HEK293 (cell line): ENCODE data around the gene NUMBL.
A peak's percentile ranks its signal among the peaks of the same experiment; 100 is the strongest.
"Not testable (repeated sequence)": the region's sequence is repeated elsewhere in the genome, so short reads cannot be mapped to it uniquely, and the experiment has no call there.

ENCODE experiments used
- CTCF ChIA-PET: fragments of 350-600 bp; formaldehyde crosslinking; extraction: SDS; loops from one replicate; lab custom pipeline; 2021; ENCODE audit warnings: antibody characterized with exemption; lab: Yijun Ruan, JAX
- POLR2A ChIA-PET: fragments of 300-600 bp; formaldehyde crosslinking; extraction: SDS; loops from one replicate; lab custom pipeline; 2020; ENCODE audit warnings: antibody characterized with exemption, inconsistent platforms; lab: Yijun Ruan, JAX
- H3K27ac ChIP-seq: fragments of 200-500 bp; sonication (Bioruptor generic); 2 replicates; pipeline ENCODE4 v1.5.1; 2014; ENCODE audit warnings: low read depth, low read length, control low read depth, inconsistent platforms; ENCODE audit errors: extremely low read depth
- H3K36me3 ChIP-seq, 2 experiments: fragments of 200-500 bp in 1 of 2; sonication (Bioruptor generic) in 1 of 2; 1 replicate in 1 of 2; 2 replicates in 1 of 2; pipeline ENCODE4 v1.5.1; 2014 to 2017; ENCODE audit warnings: inconsistent platforms in 2 of 2, low read length in 2 of 2; ENCODE audit not compliant: control insufficient read depth in 2 of 2, insufficient read depth in 1 of 2
- H3K4me1 ChIP-seq: fragments of 200-500 bp; sonication (Bioruptor generic); 2 replicates; pipeline ENCODE4 v1.5.1; 2014; ENCODE audit warnings: mild to moderate bottlenecking, low read length, inconsistent platforms; ENCODE audit not compliant: control insufficient read depth, insufficient read depth
- H3K4me3 ChIP-seq: 2 replicates; pipeline ENCODE4 v1.5.1; 2011; ENCODE audit warnings: low read depth, mild to moderate bottlenecking, control low read depth, low read length, moderate library complexity
- H3K9me3 ChIP-seq: fragments of 200-500 bp; sonication (Bioruptor generic); 2 replicates; pipeline ENCODE4 v1.5.1; 2014; ENCODE audit warnings: low read depth, low read length, inconsistent platforms; ENCODE audit not compliant: control insufficient read depth, insufficient read depth
- GLIS2 ChIP-seq: fragments of 450-650 bp; formaldehyde crosslinking; IDR thresholded peaks from 2 replicates; pipeline ENCODE4 v1.5.1; 2016; ENCODE audit warnings: missing biosample characterization, missing genetic modification characterization
- PRDM2 ChIP-seq: fragments of 450-650 bp; formaldehyde crosslinking; IDR thresholded peaks from 2 replicates; pipeline ENCODE4 v1.5.1; 2016; ENCODE audit warnings: missing biosample characterization, missing genetic modification characterization, borderline replicate concordance
- WT1 ChIP-seq: fragments of 450-650 bp; formaldehyde crosslinking; IDR thresholded peaks from 2 replicates; pipeline ENCODE4 v1.5.1; 2016; ENCODE audit warnings: missing biosample characterization, missing genetic modification characterization
- ZEB2 ChIP-seq: fragments of 450-650 bp; formaldehyde crosslinking; IDR thresholded peaks from 2 replicates; pipeline ENCODE4 v1.5.1; 2016; ENCODE audit warnings: missing biosample characterization, missing genetic modification characterization
- ZFHX2 ChIP-seq: fragments of 450-650 bp; formaldehyde crosslinking; conservative IDR thresholded peaks from 2 replicates; pipeline ENCODE4 v1.5.1; 2016; ENCODE audit warnings: missing biosample characterization, missing genetic modification characterization
- ZNF114 ChIP-seq: fragments of 450-650 bp; formaldehyde crosslinking; IDR thresholded peaks from 2 replicates; pipeline ENCODE4 v1.5.0; 2017; ENCODE audit warnings: missing biosample characterization, missing genetic modification characterization
- ZNF155 ChIP-seq: fragments of 450-650 bp; formaldehyde crosslinking; IDR thresholded peaks from 2 replicates; pipeline ENCODE4 v1.5.1; 2016; ENCODE audit warnings: missing biosample characterization, missing genetic modification characterization
- ZNF23 ChIP-seq: fragments of 450-650 bp; formaldehyde crosslinking; IDR thresholded peaks from 2 replicates; pipeline ENCODE4 v1.5.1; 2016; ENCODE audit warnings: missing biosample characterization, missing genetic modification characterization, borderline replicate concordance
- ZNF518A ChIP-seq: fragments of 450-650 bp; formaldehyde crosslinking; conservative IDR thresholded peaks from 2 replicates; pipeline ENCODE4 v1.5.1; 2016; ENCODE audit warnings: low read depth, missing biosample characterization, missing genetic modification characterization
- ZSCAN30 ChIP-seq: fragments of 450-650 bp; IDR thresholded peaks from 2 replicates; pipeline ENCODE4 v1.5.1; 2018; ENCODE audit warnings: missing biosample characterization, mild to moderate bottlenecking, missing genetic modification characterization, moderate library complexity

Gene NUMBL

GRCh38 chr19:40658031-40658430 lies 32.4 kb downstream of the NUMBL start:
- Histone ChIP-seq H3K27ac (no peak overlapping the region), H3K36me3 (no peaks in the 10 kb centered on the region), H3K4me1 (no peaks in the 10 kb centered on the region; the same call in 1 of the 2 replicates), H3K4me3 (no peak overlapping the region), H3K9me3 (no peaks in the 10 kb centered on the region)
- CTCF ChIA-PET = interaction anchor here (0.5 to 4.6 kb wide), 15 partner anchors 12 to 652 kb away, joined by 3 to 49 read pairs (median 4); partner anchors contain the start of gene CCDC97
- no peak for TF ChIP-seq PRDM2 (tag by site-specific recombination)
- no peak for TF ChIP-seq ZNF114 (tag by site-specific recombination)
- no peak for TF ChIP-seq GLIS2 (tag by site-specific recombination)
- TF ChIP-seq ZNF155 (tag by site-specific recombination) = no peak
- no peak for TF ChIP-seq ZSCAN30 (tag by site-specific recombination)
- no peak for TF ChIP-seq WT1 (tag by site-specific recombination)
- no peak for TF ChIP-seq ZNF23 (tag by site-specific recombination)
- no peak for TF ChIP-seq ZEB2
- TF ChIP-seq ZNF518A = no peak
- POLR2A ChIA-PET = interaction anchor here (0.6 to 1.3 kb wide), 2 partner anchors 14 to 310 kb away, joined by 3 read pairs; partner anchors contain the start of genes C19orf47 and PLD3

GRCh38 chr19:40655684-40656083 lies 34.8 kb downstream of the NUMBL start:
- CTCF ChIA-PET = interaction anchor here (0.6 to 7.0 kb wide), 9 partner anchors 8 to 1897 kb away, joined by 3 to 54 read pairs (median 4); no protein-coding TSS in a partner anchor
- H3K27ac ChIP-seq, H3K9me3 ChIP-seq, POLR2A ChIA-PET, H3K4me3 ChIP-seq, H3K4me1 ChIP-seq, H3K36me3 ChIP-seq: not testable (repeated sequence)

- 0 out of 2 replicates have a peak, but pooled peaks have one; percentile 18 for TF ChIP-seq ZFHX2 (tag by site-specific recombination)
- TF ChIP-seq, all 188 proteins: peak for 1; not testable (repeated sequence) for 187
- H3K4me3 ChIP-seq, H3K36me3 ChIP-seq, H3K4me1 ChIP-seq, H3K9me3 ChIP-seq, H3K27ac ChIP-seq: not testable (repeated sequence)
- ChIA-PET CTCF (interaction anchor here (1.5 to 7.0 kb wide), 2 partner anchors 17 to 55 kb away, joined by 4 to 54 read pairs; no protein-coding TSS in a partner anchor), POLR2A (interaction anchor here (0.6 kb wide), 1 partner anchor 611 kb away, joined by 6 read pairs; no protein-coding TSS in a partner anchor)
Measured at GRCh38 chr19:40652303-40652702, 38.1 kb downstream of the NUMBL start.
